H1 (cell line): ENCODE measurements around the gene CAMK2G. TPM values are rescaled to one million over a fixed set of nuclear protein-coding genes. Genes with fewer than 3 reads are reported as not detected.

Experiments used
- CTCF ChIA-PET: fragments of 300-600 bp; sonication (Branson Sonifier 250); formaldehyde crosslinking; loops from one replicate; lab custom pipeline; 2021; ENCODE audit not compliant: partially characterized antibody; lab: Charles Lee
- POLR2A ChIA-PET: fragments of 300-600 bp; sonication (Branson Sonifier 250); formaldehyde crosslinking; loops from one replicate; lab custom pipeline; 2021; ENCODE audit warnings: inconsistent platforms; ENCODE audit not compliant: partially characterized antibody; lab: Charles Lee
- DNase-seq, 2 experiments: peaks; one replicate each; pipeline versions ENCODE4 v3.0.0 to v3.0.0-alpha.2; 2010 to 2022; ENCODE audit warnings: low spot score in 2 of 2, low read depth in 1 of 2, mixed read lengths in 1 of 2
- FAIRE-seq: peaks from 2 replicates; lab custom pipeline; 2011; peaks lifted over from hg19 to GRCh38; lab: Jason Lieb, UNC
- H2AFZ ChIP-seq: 2 replicates; pipeline ENCODE4 v1.8.1; 2012; ENCODE audit warnings: low read length, inconsistent platforms
- H2AK5ac ChIP-seq: 2 replicates; pipeline ENCODE4 v1.6.1; 2013; ENCODE audit warnings: low read depth, low read length
- H2BK120ac ChIP-seq: replicated peaks from 2 replicates; pipeline ENCODE3; 2013; ENCODE audit warnings: low read depth, low read length, inconsistent platforms
- H2BK12ac ChIP-seq: 2 replicates; pipeline ENCODE4 v1.6.1; 2013; ENCODE audit warnings: low read depth, low read length
- H2BK15ac ChIP-seq: 2 replicates; pipeline ENCODE4 v1.6.1; 2013; ENCODE audit warnings: low read length
- H2BK20ac ChIP-seq: 2 replicates; pipeline ENCODE4 v1.6.1; 2013; ENCODE audit warnings: low read length
- H2BK5ac ChIP-seq: 2 replicates; pipeline ENCODE4 v1.6.1; 2013; ENCODE audit warnings: low read depth, low read length
- H3K14ac ChIP-seq: 2 replicates; pipeline ENCODE4 v1.6.1; 2013; ENCODE audit warnings: inconsistent platforms; ENCODE audit not compliant: insufficient read length
- H3K18ac ChIP-seq: 2 replicates; pipeline ENCODE4 v1.6.1; 2013; ENCODE audit warnings: low read length; ENCODE audit errors: extremely low read depth
- H3K23ac ChIP-seq: 2 replicates; pipeline ENCODE4 v1.6.1; 2013; ENCODE audit warnings: inconsistent platforms; ENCODE audit not compliant: insufficient read length
- H3K23me2 ChIP-seq: 2 replicates; pipeline ENCODE4 v1.6.1; 2013; ENCODE audit warnings: low read depth, low read length
- H3K27ac ChIP-seq: 2 replicates; pipeline ENCODE4 v1.6.1; 2011; ENCODE audit warnings: low read depth, low read length, inconsistent platforms
- H3K27me3 ChIP-seq, 4 experiments: replicated peaks in 1 of 4; 1 replicate in 1 of 4; 2 replicates in 3 of 4; pipeline versions ENCODE4 v1.6.1 to v1.8.1; 2011 to 2013; ENCODE audit warnings: low read length in 3 of 4, mild to moderate bottlenecking in 3 of 4, inconsistent platforms in 2 of 4, mixed read lengths in 2 of 4, moderate library complexity in 1 of 4; ENCODE audit not compliant: control insufficient read depth in 3 of 4, insufficient read depth in 3 of 4; ENCODE audit errors: extremely low read depth in 1 of 4
- H3K36me3 ChIP-seq, 4 experiments: 2 replicates each; pipeline versions ENCODE4 v1.6.1 to v1.8.1; 2011 to 2013; ENCODE audit warnings: mild to moderate bottlenecking in 4 of 4, low read length in 3 of 4, moderate library complexity in 2 of 4, control low read depth in 1 of 4, inconsistent platforms in 1 of 4; ENCODE audit not compliant: insufficient read depth in 4 of 4, control insufficient read depth in 2 of 4
- H3K4ac ChIP-seq: replicated peaks from 2 replicates; pipeline ENCODE3; 2013; ENCODE audit warnings: low read length, low read depth, mixed read lengths, inconsistent platforms; ENCODE audit not compliant: insufficient read length
- H3K4me1 ChIP-seq, 4 experiments: replicated peaks in 1 of 4; 1 replicate in 1 of 4; 2 replicates in 3 of 4; pipeline versions ENCODE4 v1.6.1 to v1.8.1; 2011 to 2013; ENCODE audit warnings: low read length in 3 of 4, inconsistent platforms in 2 of 4, mixed read lengths in 1 of 4; ENCODE audit not compliant: insufficient read depth in 4 of 4, control insufficient read depth in 3 of 4
- H3K4me2 ChIP-seq, 2 experiments: 2 replicates each; pipeline versions ENCODE4 v1.6.1 to v1.8.1; 2011 to 2013; ENCODE audit warnings: low read depth in 2 of 2, low read length in 2 of 2, control low read depth in 1 of 2, inconsistent platforms in 1 of 2, mild to moderate bottlenecking in 1 of 2; ENCODE audit not compliant: insufficient read depth in 1 of 2
- H3K4me3 ChIP-seq, 4 experiments: fragments of 200-600, 300-600 bp in 1 of 4; sonication (generic), shearing (Covaris generic), sonication (Bioruptor Twin) in 1 of 4; 2 replicates each; pipeline versions ENCODE4 v1.5.1 to v1.8.1; 2011 to 2016; ENCODE audit warnings: low read length in 4 of 4, low read depth in 3 of 4, control low read depth in 2 of 4, inconsistent platforms in 2 of 4, mild to moderate bottlenecking in 2 of 4, mixed read lengths in 1 of 4, moderate library complexity in 1 of 4; ENCODE audit not compliant: insufficient read depth in 2 of 4; ENCODE audit errors: extremely low read depth in 1 of 4
- H3K56ac ChIP-seq: replicated peaks from 2 replicates; pipeline ENCODE3; 2013; ENCODE audit warnings: low read depth, mild to moderate bottlenecking, mixed read lengths, low read length, inconsistent platforms; ENCODE audit not compliant: insufficient read length
- H3K79me1 ChIP-seq: 2 replicates; pipeline ENCODE4 v1.6.1; 2013; ENCODE audit warnings: low read depth, low read length, control low read depth
- H3K79me2 ChIP-seq, 2 experiments: 2 replicates each; pipeline versions ENCODE4 v1.6.1 to v1.8.1; 2012 to 2013; ENCODE audit warnings: low read length in 2 of 2, mild to moderate bottlenecking in 2 of 2, inconsistent platforms in 1 of 2; ENCODE audit not compliant: insufficient read depth in 2 of 2, control insufficient read depth in 1 of 2
- H3K9ac ChIP-seq, 4 experiments: replicated peaks in 1 of 4; 1 replicate in 1 of 4; 2 replicates in 3 of 4; pipeline versions ENCODE4 v1.6.1 to v1.8.1; 2011 to 2013; ENCODE audit warnings: low read depth in 3 of 4, low read length in 3 of 4, control low read depth in 2 of 4, mild to moderate bottlenecking in 2 of 4, moderate library complexity in 2 of 4, inconsistent platforms in 1 of 4; ENCODE audit errors: extremely low read depth in 1 of 4
- H3K9me3 ChIP-seq, 2 experiments: 2 replicates each; pipeline versions ENCODE4 v1.6.1 to v1.8.1; 2012 to 2013; ENCODE audit warnings: mild to moderate bottlenecking in 2 of 2, moderate library complexity in 2 of 2, control low read depth in 1 of 2, inconsistent platforms in 1 of 2, low read depth in 1 of 2, low read length in 1 of 2, mixed read lengths in 1 of 2; ENCODE audit not compliant: insufficient read depth in 2 of 2
- H4K20me1 ChIP-seq, 2 experiments: replicated peaks in 1 of 2; 2 replicates each; pipeline versions ENCODE3 to v1.8.1; 2011 to 2013; ENCODE audit warnings: inconsistent platforms in 2 of 2, low read length in 2 of 2, mild to moderate bottlenecking in 1 of 2; ENCODE audit not compliant: insufficient read depth in 2 of 2, control insufficient read depth in 1 of 2
- H4K5ac ChIP-seq: 2 replicates; pipeline ENCODE4 v1.6.1; 2013; ENCODE audit warnings: low read length, low read depth, mixed read lengths, inconsistent platforms; ENCODE audit not compliant: insufficient read length
- H4K8ac ChIP-seq: 2 replicates; pipeline ENCODE4 v1.8.0; 2013; ENCODE audit warnings: mild to moderate bottlenecking, moderate library complexity, low read length, inconsistent platforms; ENCODE audit not compliant: insufficient read depth; ENCODE audit errors: extremely low read depth
- H4K91ac ChIP-seq: replicated peaks from 2 replicates; pipeline ENCODE3; 2013; ENCODE audit warnings: low read length, mixed read lengths, inconsistent platforms; ENCODE audit not compliant: insufficient read length
- ATF3 ChIP-seq: IDR thresholded peaks from 2 replicates; pipeline ENCODE4 v1.6.1; 2011; ENCODE audit warnings: low read depth, mild to moderate bottlenecking, low read length; ENCODE audit not compliant: insufficient read depth
- BACH1 ChIP-seq: IDR thresholded peaks from 2 replicates; pipeline ENCODE4 v1.6.1; 2012; ENCODE audit warnings: low read length, improper control_type of control experiment
- CEBPB ChIP-seq: IDR thresholded peaks from 2 replicates; pipeline ENCODE4 v1.6.1; 2012; ENCODE audit warnings: low read depth, low read length
- EP300 ChIP-seq, 2 experiments: IDR thresholded peaks; 1 replicate in 1 of 2; 2 replicates in 1 of 2; pipeline ENCODE4 v1.6.1; 2011 to 2012; ENCODE audit warnings: low read depth in 2 of 2, low read length in 2 of 2, mild to moderate bottlenecking in 2 of 2, borderline replicate concordance in 1 of 2, inconsistent platforms in 1 of 2, moderate library complexity in 1 of 2
- MAFK ChIP-seq: IDR thresholded peaks from 2 replicates; pipeline ENCODE4 v1.6.1; 2012; ENCODE audit warnings: low read depth, mild to moderate bottlenecking, improper control_type of control experiment, low read length
- POLR2A ChIP-seq, 2 experiments: IDR thresholded peaks; 1 replicate in 1 of 2; 2 replicates in 1 of 2; pipeline ENCODE4 v1.6.1; 2011; ENCODE audit warnings: low read depth in 2 of 2, low read length in 2 of 2, mild to moderate bottlenecking in 2 of 2; ENCODE audit errors: control extremely low read depth in 1 of 2
- RXRA ChIP-seq: IDR thresholded peaks from 2 replicates; pipeline ENCODE4 v1.6.1; 2011; ENCODE audit warnings: low read depth, mild to moderate bottlenecking, low read length, moderate library complexity; ENCODE audit not compliant: insufficient read depth
- SIRT6 ChIP-seq: IDR thresholded peaks from one replicate; pipeline ENCODE4 v1.7.1; 2012; ENCODE audit warnings: low read length, inconsistent platforms
- SP2 ChIP-seq: IDR thresholded peaks from 2 replicates; pipeline ENCODE4 v1.6.1; 2012; ENCODE audit warnings: mild to moderate bottlenecking, low read length, inconsistent platforms
- SRF ChIP-seq: IDR thresholded peaks from 2 replicates; pipeline ENCODE4 v1.6.1; 2011; ENCODE audit warnings: mild to moderate bottlenecking, low read depth, low read length, moderate library complexity
- TAF1 ChIP-seq: IDR thresholded peaks from 2 replicates; pipeline ENCODE4 v1.6.1; 2011; ENCODE audit warnings: mild to moderate bottlenecking, low read depth, low read length
- TCF12 ChIP-seq: IDR thresholded peaks from 2 replicates; pipeline ENCODE4 v1.6.1; 2011; ENCODE audit warnings: low read depth, mild to moderate bottlenecking, low read length
- TEAD4 ChIP-seq: IDR thresholded peaks from 2 replicates; pipeline ENCODE4 v1.6.1; 2012; ENCODE audit warnings: low read depth, low read length, inconsistent platforms, mixed read lengths
- WGBS, 2 experiments: shearing (Covaris generic) in 1 of 2; methylation state at CpG; one replicate each; pipeline versions ENCODE4 v1.1.6 to v1.1.7; 2013 to 2015; ENCODE audit warnings: low lambda C conversion rate in 2 of 2, mixed read lengths in 2 of 2, inconsistent platforms in 1 of 2, low coverage in 1 of 2, missing lambda C conversion rate in 1 of 2; ENCODE audit not compliant: insufficient replicate concordance in 2 of 2, insufficient coverage in 1 of 2, insufficient read length in 1 of 2; ENCODE audit errors: extremely low coverage in 1 of 2, missing lambda C conversion rate in 1 of 2; 5-methylcytosine and 5-hydroxymethylcytosine counted together
- polyA plus RNA-seq, 7 experiments: library from polyadenylated mRNA; depleted of rRNA in 3 of 7; stranded (reverse) in 5 of 7; unstranded in 2 of 7; fragments of >200 nt in 5 of 7; fragments of 200-250 nt in 2 of 7; gene quantifications; 1 replicate in 5 of 7; 2 replicates in 1 of 7; 4 replicates in 1 of 7; pipeline versions ENCODE4 v1.2.1 to v1.2.3, GENCODE V29; 2011 to 2013; ENCODE audit warnings: missing spikeins in 2 of 7, mixed read lengths in 2 of 7
- total RNA-seq: library from RNA; stranded (reverse); fragmentation: NEBNext Ultra II Directional; extraction: Animal tissue kit (Norgen Biotek cat#: 25700); gene quantifications from 2 replicates; pipeline ENCODE4 v1.2.1, GENCODE V29; 2021
- TF ChIP-seq, protein P1 (sequence below): IDR thresholded peaks from 2 replicates; pipeline ENCODE4 v1.6.1; 2012; ENCODE audit warnings: inconsistent platforms

The CAMK2G gene
- total and polyA plus RNA-seq, 2 of the 8 experiments (the other 6 are each of a cell fraction or from before 2014, with no cell fraction given): 28.9 to 31.7 TPM

DNA sequence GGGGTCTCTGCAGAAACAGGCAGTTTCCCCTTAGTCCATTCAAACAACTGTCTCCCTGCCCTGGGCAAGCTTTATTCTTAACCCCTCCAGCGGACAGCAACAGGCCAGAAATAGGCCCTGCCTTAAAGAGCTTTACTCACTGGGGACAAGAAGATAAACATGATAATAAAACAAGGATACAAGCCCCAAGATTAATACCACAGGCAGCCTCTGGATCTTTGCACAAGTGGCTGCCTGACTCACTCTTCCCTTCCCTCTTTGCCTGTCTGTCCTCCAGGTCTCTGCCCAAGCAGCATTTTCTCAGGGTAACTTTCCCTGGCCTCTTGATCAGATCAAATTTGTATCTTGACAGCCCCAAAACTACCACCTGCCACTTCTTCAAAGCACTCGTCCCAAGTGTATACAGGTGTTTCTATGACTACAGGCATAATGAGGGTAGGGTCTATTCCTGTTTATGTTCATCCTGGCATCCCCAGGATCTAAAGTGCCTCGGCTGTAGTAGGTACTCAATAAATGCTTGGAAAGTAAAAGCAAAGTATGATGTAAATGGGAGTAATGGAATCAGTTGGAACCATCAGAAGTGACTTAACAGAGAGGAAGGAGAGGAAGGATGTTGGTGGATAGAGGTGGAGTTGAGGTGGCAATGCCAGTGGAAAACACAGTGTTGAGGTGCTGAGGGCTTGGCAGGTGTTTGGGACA is 7.0 kb upstream of the CAMK2G start:
- Histone ChIP-seq H3K9me3 (no peaks in the 10 kb centered on the region), H3K79me1 (no peaks in the 10 kb centered on the region), H3K79me2 (no peaks in the 10 kb centered on the region), H4K5ac (no peak overlapping the region), H3K56ac (no peak overlapping the region), H4K91ac (no peak overlapping the region), H3K4me1 (peaks cover under 1 to 3% (median 2%) of the 10 kb centered on the region in 4 experiments; a peak in 4 of 7 replicates), H3K4me3 (no peak overlapping the region), H2AK5ac (no peak overlapping the region), H2BK20ac (no peak overlapping the region), H2BK12ac (no peak overlapping the region), H2BK5ac (no peak overlapping the region), H3K18ac (no peak overlapping the region), H2BK120ac (no peak overlapping the region), H3K9ac (no peak overlapping the region), H4K8ac (no peak overlapping the region), H3K23ac (no peak overlapping the region), H2BK15ac (0 out of 2 replicates have a peak overlapping the region, but pooled peaks have one; percentile 13), H3K27me3 (no peaks in the 10 kb centered on the region), H3K27ac (no peak overlapping the region), H3K4ac (no peak overlapping the region), H3K36me3 (no peaks in the 10 kb centered on the region), H3K14ac (no peak overlapping the region), H3K23me2 (no peaks in the 10 kb centered on the region), H3K4me2 (no peak overlapping the region), H4K20me1 (no peaks in the 10 kb centered on the region), H2AFZ (no peak overlapping the region)
- ChIA-PET CTCF (interaction anchor here (0.9 to 27.0 kb wide), 10 partner anchors 8 to 146 kb away, joined by 3 to 681 read pairs (median 12); no protein-coding TSS in a partner anchor), POLR2A (no interaction called here)
- DNase-seq (no peak), FAIRE-seq (no peak)
- 81% methylated on average over 3 of the region's 3 CpGs; no CpG with 5 or more reads in 1 of the 2 experiments for whole genome bisulfite sequencing, 2 experiments
- TF ChIP-seq CEBPB (no peak), TAF1 (no peak), ATF3 (no peak), BACH1 (no peak), TEAD4 (no peak), SRF (no peak), RXRA (no peak), TCF12 (no peak), MAFK (no peak), EP300 (IDR thresholded peaks at IDR 0.05; ENCODE audit: borderline replicate concordance in 1 of 2, low read depth in 2 of 2, low read length in 2 of 2) (no peak), POLR2A (IDR thresholded peaks at IDR 0.05; ENCODE audit: control extremely low read depth in 1 of 2, low read depth in 2 of 2, low read length in 2 of 2) (no peak), SIRT6 (no peak), SP2 (no peak)
- TF ChIP-seq, protein P1, sequence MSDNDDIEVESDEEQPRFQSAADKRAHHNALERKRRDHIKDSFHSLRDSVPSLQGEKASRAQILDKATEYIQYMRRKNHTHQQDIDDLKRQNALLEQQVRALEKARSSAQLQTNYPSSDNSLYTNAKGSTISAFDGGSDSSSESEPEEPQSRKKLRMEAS: no peak
